Natural killer cell (primary cell): ENCODE data around the gene COX4I1. TPM values are rescaled to one million over a fixed set of nuclear protein-coding genes. Genes with fewer than 3 reads are reported as not detected.
A peak's percentile ranks its signal among the peaks of the same experiment; 100 is the strongest.

ENCODE experiments used
- ATAC-seq, 3 donors: fragments of 150-1000 bp in 2 of 3; fragments of 200-7000 bp in 1 of 3; cut with Tn5 transposase; 1 replicate in 1 of 3; 2 replicates in 2 of 3; pipeline ENCODE4 v1.10.0; 2021; ENCODE audit warnings: mild to moderate bottlenecking in 2 of 3, moderate library complexity in 2 of 3
- DNase-seq, 2 donors: peaks; one replicate each; pipeline versions ENCODE4 v3.0.0 to v3.0.0-alpha.2; 2013 to 2021; ENCODE audit warnings: mixed read lengths in 1 of 2
- H3K27ac ChIP-seq: one replicate; pipeline ENCODE4 v1.5.1; 2013; ENCODE audit warnings: mild to moderate bottlenecking, low read length
- H3K27me3 ChIP-seq: one replicate; pipeline ENCODE4 v1.6.1; 2013; ENCODE audit warnings: low read length; ENCODE audit not compliant: control insufficient read depth, insufficient read depth
- H3K36me3 ChIP-seq: one replicate; pipeline ENCODE4 v1.6.1; 2013; ENCODE audit warnings: low read length; ENCODE audit not compliant: control insufficient read depth, insufficient read depth
- H3K4me1 ChIP-seq: one replicate; pipeline ENCODE4 v1.6.1; 2013; ENCODE audit warnings: low read length; ENCODE audit not compliant: control insufficient read depth, insufficient read depth
- H3K4me3 ChIP-seq: one replicate; pipeline ENCODE4 v1.5.1; 2013; ENCODE audit warnings: low read length
- H3K9me3 ChIP-seq: one replicate; pipeline ENCODE4 v1.6.1; 2013; ENCODE audit warnings: low read length; ENCODE audit not compliant: control insufficient read depth, insufficient read depth
- H3K27ac Mint-ChIP-seq, 2 donors: one replicate each; pipeline ENCODE4 v1.8.0; 2022; ENCODE audit warnings: mild to moderate bottlenecking in 2 of 2, mixed read lengths in 2 of 2, moderate library complexity in 1 of 2
- H3K27me3 Mint-ChIP-seq, 2 donors: one replicate each; pipeline ENCODE4 v1.8.0; 2022; ENCODE audit warnings: low read depth in 2 of 2, mixed read lengths in 2 of 2
- H3K36me3 Mint-ChIP-seq: one replicate; pipeline ENCODE4 v1.8.0; 2022; ENCODE audit warnings: mixed read lengths
- H3K4me1 Mint-ChIP-seq, 2 donors: one replicate each; pipeline ENCODE4 v1.8.0; 2022; ENCODE audit warnings: mixed read lengths in 2 of 2
- H3K4me3 Mint-ChIP-seq: one replicate; pipeline ENCODE4 v1.8.0; 2022; ENCODE audit warnings: mild to moderate bottlenecking, moderate library complexity, mixed read lengths
- H3K9me3 Mint-ChIP-seq, 2 donors: one replicate each; pipeline ENCODE4 v1.8.0; 2022; ENCODE audit warnings: mixed read lengths in 2 of 2
- WGBS: methylation state at CpG from one replicate; pipeline ENCODE4 v1.1.7; 2013; ENCODE audit warnings: missing lambda C conversion rate; ENCODE audit not compliant: insufficient coverage; 5-methylcytosine and 5-hydroxymethylcytosine counted together
- intact Hi-C: fragments of 100-400 bp; cut with micrococcal nuclease; formaldehyde crosslinking; loops from one replicate; pipeline ENCODE4 v1.14.2; 2022
- total RNA-seq, 4 donors: library from RNA; stranded (reverse); fragments of 120-200 nt in 1 of 4; gene quantifications; one replicate each; pipeline versions ENCODE4 v1.2.3 to v1.2.4, GENCODE V29; 2013 to 2022
- TF ChIP-seq, protein P1 (sequence below): fragments of 200-600 bp; IDR thresholded peaks from one replicate; pipeline ENCODE4 v1.8.0; 2022; ENCODE audit warnings: antibody characterized with exemption

The COX4I1 gene
- total RNA-seq, 3 donors from 2014 or later (not counting 1 experiment from before 2014, with no cell fraction given), result 338 to 422 (median 410) TPM

DNA sequence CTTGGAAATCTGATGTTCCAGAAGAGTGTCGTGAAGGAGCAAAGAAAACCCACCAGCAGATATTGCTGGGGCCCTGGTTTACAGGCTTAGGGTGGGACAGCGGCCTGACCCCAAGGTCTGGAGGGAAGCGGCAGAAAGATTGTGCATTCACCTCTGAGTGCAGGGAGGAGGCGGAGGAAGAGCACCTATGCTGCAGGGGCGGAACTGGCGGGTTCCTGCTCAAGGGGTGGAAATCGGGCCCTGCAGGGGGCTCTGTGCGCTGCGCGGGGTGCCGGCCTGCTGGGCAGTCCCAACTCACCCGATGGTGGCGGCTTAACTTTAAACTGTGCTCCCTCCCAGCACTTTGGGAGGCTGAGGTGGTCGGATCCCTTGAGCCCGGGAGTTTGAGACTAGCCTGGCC lies 47.5 kb downstream of the COX4I1 start:
- Histone ChIP-seq H3K4me1 (peaks cover 11% of the 10 kb centered on the region), H3K27ac (no peak overlapping the region), H3K36me3 (no peaks in the 10 kb centered on the region), H3K4me3 (no peak overlapping the region), H3K9me3 (no peaks in the 10 kb centered on the region), H3K27me3 (no peaks in the 10 kb centered on the region)
- Mint-ChIP-seq H3K9me3 (no peaks in the 10 kb centered on the region), H3K36me3 (no peaks in the 10 kb centered on the region), H3K4me3 (no peak overlapping the region), H3K4me1 (peaks cover 25 to 26% of the 10 kb centered on the region in 2 donors), H3K27me3 (peaks cover 17 to 20% of the 10 kb centered on the region in 2 donors), H3K27ac (no peak overlapping the region)
- 81% methylated on average over 15 of the region's 15 CpGs for WGBS
- no peak for ATAC-seq
- no peak for DNase-seq
- intact Hi-C loops, result no loop called here
- TF ChIP-seq, protein P1, sequence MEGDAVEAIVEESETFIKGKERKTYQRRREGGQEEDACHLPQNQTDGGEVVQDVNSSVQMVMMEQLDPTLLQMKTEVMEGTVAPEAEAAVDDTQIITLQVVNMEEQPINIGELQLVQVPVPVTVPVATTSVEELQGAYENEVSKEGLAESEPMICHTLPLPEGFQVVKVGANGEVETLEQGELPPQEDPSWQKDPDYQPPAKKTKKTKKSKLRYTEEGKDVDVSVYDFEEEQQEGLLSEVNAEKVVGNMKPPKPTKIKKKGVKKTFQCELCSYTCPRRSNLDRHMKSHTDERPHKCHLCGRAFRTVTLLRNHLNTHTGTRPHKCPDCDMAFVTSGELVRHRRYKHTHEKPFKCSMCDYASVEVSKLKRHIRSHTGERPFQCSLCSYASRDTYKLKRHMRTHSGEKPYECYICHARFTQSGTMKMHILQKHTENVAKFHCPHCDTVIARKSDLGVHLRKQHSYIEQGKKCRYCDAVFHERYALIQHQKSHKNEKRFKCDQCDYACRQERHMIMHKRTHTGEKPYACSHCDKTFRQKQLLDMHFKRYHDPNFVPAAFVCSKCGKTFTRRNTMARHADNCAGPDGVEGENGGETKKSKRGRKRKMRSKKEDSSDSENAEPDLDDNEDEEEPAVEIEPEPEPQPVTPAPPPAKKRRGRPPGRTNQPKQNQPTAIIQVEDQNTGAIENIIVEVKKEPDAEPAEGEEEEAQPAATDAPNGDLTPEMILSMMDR, result no peak

DNA sequence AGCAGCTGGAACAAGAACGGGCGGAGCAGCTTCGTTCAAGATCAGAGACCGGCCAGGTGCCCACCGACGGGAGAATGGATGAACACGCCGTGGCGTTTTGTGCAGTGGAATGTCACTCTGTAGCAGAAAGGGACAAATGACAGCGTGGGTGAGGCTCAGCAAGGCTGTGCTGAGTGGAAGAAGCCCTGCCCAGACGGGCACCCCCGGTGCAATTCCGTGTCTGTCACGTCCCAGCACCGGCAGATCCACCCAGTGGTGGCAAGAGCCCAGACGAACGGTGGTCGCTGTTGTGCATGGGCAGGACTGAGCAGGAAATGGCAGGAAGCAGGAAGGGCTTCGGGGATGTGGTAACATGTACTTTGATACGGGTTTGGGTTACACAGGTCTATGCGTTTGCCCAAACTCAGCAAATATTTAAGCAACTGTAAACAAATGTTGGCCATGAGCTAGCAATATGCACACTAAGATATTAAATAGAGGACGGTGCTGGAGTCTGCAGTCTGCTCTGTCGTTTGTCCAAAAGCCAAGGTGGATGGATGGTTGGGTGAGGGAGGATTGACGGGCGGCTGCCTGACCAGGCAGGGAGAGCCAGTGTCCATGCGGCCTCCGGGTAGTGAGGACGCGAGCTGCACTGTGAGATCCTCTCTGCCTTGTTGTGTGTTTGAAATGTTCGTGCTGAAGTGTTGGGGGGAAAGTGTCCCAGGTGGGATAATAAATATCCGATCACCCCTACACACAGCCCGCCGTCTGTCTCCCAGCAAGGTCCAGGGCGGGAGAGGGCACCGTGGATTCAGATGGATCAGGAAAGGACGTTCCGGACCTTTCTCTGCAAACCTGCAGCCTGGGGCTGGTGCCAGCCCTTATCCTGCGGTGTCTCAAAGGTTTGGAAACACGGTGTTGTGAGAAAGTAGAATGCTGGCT lies 48.4 kb downstream of the COX4I1 start:
- ATAC-seq, result peak in 1 of 3 donors; percentile 23
- H3K9me3 Mint-ChIP-seq, result no peaks in the 10 kb centered on the region
- H3K27ac ChIP-seq, result no peak overlapping the region
- DNase-seq, result no peak
- no peak overlapping the region for H3K4me3 Mint-ChIP-seq
- intact Hi-C loops, result no loop called here
- peaks cover 17 to 20% of the 10 kb centered on the region in 2 donors for H3K27me3 Mint-ChIP-seq
- peaks cover 25 to 26% of the 10 kb centered on the region in 2 donors for H3K4me1 Mint-ChIP-seq
- no peaks in the 10 kb centered on the region for H3K27me3 ChIP-seq
- 63% methylated on average over 37 of the region's 39 CpGs for WGBS
- H3K27ac Mint-ChIP-seq, result no peak overlapping the region
- H3K36me3 ChIP-seq, result no peaks in the 10 kb centered on the region
- TF ChIP-seq, protein P1, result no peak
- no peak overlapping the region for H3K4me3 ChIP-seq
- H3K9me3 ChIP-seq, result no peaks in the 10 kb centered on the region
- no peaks in the 10 kb centered on the region for H3K36me3 Mint-ChIP-seq
- peaks cover 11% of the 10 kb centered on the region for H3K4me1 ChIP-seq

DNA sequence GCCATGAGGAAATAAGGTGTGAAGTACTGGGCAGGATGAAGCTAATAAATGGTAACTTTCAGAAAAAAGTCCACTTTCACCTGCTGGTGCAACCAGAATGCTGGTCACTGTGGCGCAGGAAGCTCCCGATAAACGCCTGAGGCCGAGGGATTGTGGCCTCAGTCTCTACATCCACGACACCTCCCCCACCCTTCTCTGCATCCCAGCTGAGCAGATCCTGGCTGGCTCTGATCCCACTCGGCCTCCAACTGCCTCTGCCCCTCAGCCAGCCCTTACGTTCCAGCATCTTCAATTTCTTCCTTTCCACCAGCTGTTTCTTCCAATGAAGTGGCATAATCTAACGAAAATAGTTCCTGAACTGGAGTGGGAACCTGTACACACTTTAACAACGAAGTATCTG lies 49.5 kb downstream of the COX4I1 start:
- no peak overlapping the region for H3K4me3 Mint-ChIP-seq
- H3K9me3 Mint-ChIP-seq, result no peaks in the 10 kb centered on the region
- intact Hi-C loops, result no loop called here
- no peak for DNase-seq
- Histone ChIP-seq H3K4me1 (peaks cover 18% of the 10 kb centered on the region), H3K36me3 (no peaks in the 10 kb centered on the region), H3K27me3 (no peaks in the 10 kb centered on the region), H3K27ac (no peak overlapping the region), H3K9me3 (no peaks in the 10 kb centered on the region), H3K4me3 (no peak overlapping the region)
- WGBS, result 69% methylated on average over 9 of the region's 9 CpGs
- H3K4me1 Mint-ChIP-seq, result peaks cover 34 to 35% of the 10 kb centered on the region in 2 donors
- no peak overlapping the region for H3K27ac Mint-ChIP-seq
- H3K27me3 Mint-ChIP-seq, result peaks cover 17% of the 10 kb centered on the region in 2 donors
- H3K36me3 Mint-ChIP-seq, result no peaks in the 10 kb centered on the region
- TF ChIP-seq, protein P1, result no peak
- no peak for ATAC-seq
